ENCODE results near the gene PRKCE. TPM values are rescaled to one million over a fixed set of nuclear protein-coding genes. Genes with fewer than 3 reads are reported as not detected.

PRKCE gene
- total RNA-seq, 1 donor from 2014 or later: 28.4 TPM

GRCh38 chr2:45777996-45778719, 126.7 kb downstream of the PRKCE start:
- peak in 1 of 2 donors; percentile 21 for DNase-seq (ENCODE audit: low read depth in 2 of 2)

GRCh38 chr2:45778720-45779171, 127.3 kb downstream of the PRKCE start:
- peak; percentile 76 to 77 for DNase-seq (ENCODE audit: low read depth in 2 of 2)

- no peak for DNase-seq (ENCODE audit: low read depth in 2 of 2)
These were observed 129.3 kb downstream of the PRKCE start for GRCh38 chr2:45780541-45781463.

- no peak for DNase-seq (ENCODE audit: low read depth in 2 of 2)
These were observed 130.0 kb downstream of the PRKCE start for GRCh38 chr2:45781464-45781811.

GRCh38 chr2:45782436-45782835, 131.0 kb downstream of the PRKCE start:
- DNase-seq (ENCODE audit: low read depth in 2 of 2): no peak

- no peak for DNase-seq (ENCODE audit: low read depth in 2 of 2)
These were observed 131.5 kb downstream of the PRKCE start for GRCh38 chr2:45782986-45783385.

- DNase-seq (ENCODE audit: low read depth in 2 of 2): no peak
These were observed 134.8 kb downstream of the PRKCE start for GRCh38 chr2:45786030-45786835.

GRCh38 chr2:45786836-45787357, 135.4 kb downstream of the PRKCE start:
- peak in 1 of 2 donors; percentile 20 for DNase-seq (ENCODE audit: low read depth in 2 of 2)

GRCh38 chr2:45788401-45788800, 136.9 kb downstream of the PRKCE start:
- no peak for DNase-seq (ENCODE audit: low read depth in 2 of 2)

GRCh38 chr2:45789317-45789716, 137.8 kb downstream of the PRKCE start:
- DNase-seq (ENCODE audit: low read depth in 2 of 2): no peak

GRCh38 chr2:45789961-45790723, 138.7 kb downstream of the PRKCE start:
- peak; percentile 85 to 92 for DNase-seq (ENCODE audit: low read depth in 2 of 2)

- peak; percentile 43 to 65 for DNase-seq (ENCODE audit: low read depth in 2 of 2)
These were observed 142.0 kb downstream of the PRKCE start for GRCh38 chr2:45793305-45793962.

- DNase-seq (ENCODE audit: low read depth in 2 of 2): peak in 1 of 2 donors; percentile 41
These were observed 142.7 kb downstream of the PRKCE start for GRCh38 chr2:45794134-45794617.

GRCh38 chr2:45796500-45796899, 145.0 kb downstream of the PRKCE start:
- DNase-seq (ENCODE audit: low read depth in 2 of 2): no peak

GRCh38 chr2:45797451-45798230, 146.2 kb downstream of the PRKCE start:
- no peak for DNase-seq (ENCODE audit: low read depth in 2 of 2)

GRCh38 chr2:45799679-45800381, 148.4 kb downstream of the PRKCE start:
- no peak for DNase-seq (ENCODE audit: low read depth in 2 of 2)

- DNase-seq (ENCODE audit: low read depth in 2 of 2): no peak
These were observed 151.1 kb downstream of the PRKCE start for GRCh38 chr2:45802499-45803138.

All from dermis microvascular lymphatic vessel endothelial cell (primary cell).